Mononuclear cell (primary cell): ENCODE measurements around the gene BBX. TPM values are rescaled to one million over a fixed set of nuclear protein-coding genes. Genes with fewer than 3 reads are reported as not detected.
A peak's percentile ranks its signal among the peaks of the same experiment; 100 is the strongest.

Experiments used
- H3K27me3 ChIP-seq: 2 replicates; pipeline ENCODE4 v1.6.0; 2011; ENCODE audit warnings: low read length, control low read depth; ENCODE audit not compliant: insufficient read depth
- H3K4me1 ChIP-seq: 2 replicates; pipeline ENCODE4 v1.5.1; 2011; ENCODE audit warnings: mild to moderate bottlenecking, low read length, control low read depth; ENCODE audit not compliant: insufficient read depth
- H3K4me3 ChIP-seq: 2 replicates; pipeline ENCODE4 v1.5.1; 2011; ENCODE audit warnings: mild to moderate bottlenecking, low read length, moderate library complexity
- H3K9me3 ChIP-seq: 2 replicates; pipeline ENCODE4 v1.5.1; 2011; ENCODE audit warnings: low read depth, mild to moderate bottlenecking, control low read depth, low read length
- total RNA-seq: library from RNA; depleted of rRNA; stranded (reverse); fragments of >200 nt; gene quantifications from one replicate; pipeline ENCODE4 v1.2.3, GENCODE V29; 2012

BBX gene
- total RNA-seq, 1 donor, result 126 TPM

- no peaks in the 10 kb centered on the region for H3K27me3 ChIP-seq
- H3K9me3 ChIP-seq, result no peaks in the 10 kb centered on the region
- H3K4me1 ChIP-seq, result peaks cover 22% of the 10 kb centered on the region
- H3K4me3 ChIP-seq, result peak overlapping the region; percentile 32
These were observed 77.0 kb downstream of the BBX start for GRCh38 chr3:107599772-107600145.

DNA sequence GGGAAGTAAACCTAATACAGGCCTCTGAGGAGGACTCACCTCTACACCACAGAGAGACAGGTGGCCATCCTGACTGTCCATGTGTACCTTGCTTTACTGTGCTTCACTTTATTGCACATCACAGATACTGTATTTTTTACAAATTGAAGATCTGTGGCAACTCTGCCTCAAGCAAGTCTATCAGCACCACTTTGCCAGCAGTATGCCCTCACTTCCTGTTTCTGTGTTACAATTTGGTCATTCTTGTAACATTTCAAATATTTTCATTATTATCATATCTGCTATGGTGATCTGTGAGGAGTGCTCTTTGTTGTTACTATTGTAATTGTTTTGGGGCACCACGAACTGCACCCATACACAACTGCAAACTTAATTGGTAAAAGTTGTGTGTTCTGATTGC, 78.0 kb downstream of the BBX start:
- Histone ChIP-seq H3K9me3 (no peaks in the 10 kb centered on the region), H3K4me1 (peaks cover 22% of the 10 kb centered on the region), H3K27me3 (no peaks in the 10 kb centered on the region), H3K4me3 (no peak overlapping the region)

DNA sequence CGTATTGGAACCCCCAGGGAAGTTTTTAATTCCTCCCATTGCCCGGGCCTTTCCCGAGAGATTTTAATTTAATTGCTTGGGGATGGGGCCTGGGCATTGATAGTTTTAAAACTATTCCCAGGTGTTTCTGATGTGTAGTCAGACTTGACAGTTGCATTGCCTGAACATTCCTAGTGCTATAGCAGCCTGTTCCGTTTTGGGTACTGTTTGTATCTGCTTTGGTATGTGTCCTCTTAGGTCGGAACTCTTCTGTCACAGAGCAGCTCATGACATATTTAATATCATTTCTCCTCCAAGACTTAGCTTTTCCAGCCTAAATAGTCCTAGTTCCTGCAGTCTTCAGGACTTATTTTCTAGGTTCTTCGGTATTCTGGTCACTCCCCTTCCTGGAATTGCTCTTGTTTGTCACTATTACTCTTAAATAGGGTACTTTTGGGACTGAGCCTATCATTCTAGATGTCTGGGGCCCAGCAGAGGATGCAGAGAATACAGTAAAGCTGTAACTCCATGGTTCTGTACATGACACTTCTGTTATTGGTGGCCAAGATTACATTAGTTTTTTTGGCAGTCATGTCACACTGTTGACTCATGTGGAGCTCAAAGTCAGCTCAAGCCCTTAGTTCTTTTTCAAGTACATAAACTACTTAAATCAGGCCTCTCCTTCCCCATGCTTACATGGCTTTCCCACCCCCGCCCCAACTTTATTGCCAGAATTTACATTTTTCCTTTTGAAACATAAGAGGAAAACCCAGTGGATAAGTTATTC, 81.5 kb downstream of the BBX start:
- peaks cover 14% of the 10 kb centered on the region for H3K4me1 ChIP-seq
- H3K9me3 ChIP-seq, result peaks cover 10% of the 10 kb centered on the region

GRCh38 chr3:107611775-107612469, 89.2 kb downstream of the BBX start:
- Histone ChIP-seq H3K9me3 (peaks cover 29% of the 10 kb centered on the region), H3K27me3 (no peaks in the 10 kb centered on the region), H3K4me3 (no peak overlapping the region), H3K4me1 (no peaks in the 10 kb centered on the region)

More for the DNA sequence above, 81.5 kb downstream of the BBX start:
- Histone ChIP-seq H3K4me3 (no peak overlapping the region), H3K27me3 (no peaks in the 10 kb centered on the region)

DNA sequence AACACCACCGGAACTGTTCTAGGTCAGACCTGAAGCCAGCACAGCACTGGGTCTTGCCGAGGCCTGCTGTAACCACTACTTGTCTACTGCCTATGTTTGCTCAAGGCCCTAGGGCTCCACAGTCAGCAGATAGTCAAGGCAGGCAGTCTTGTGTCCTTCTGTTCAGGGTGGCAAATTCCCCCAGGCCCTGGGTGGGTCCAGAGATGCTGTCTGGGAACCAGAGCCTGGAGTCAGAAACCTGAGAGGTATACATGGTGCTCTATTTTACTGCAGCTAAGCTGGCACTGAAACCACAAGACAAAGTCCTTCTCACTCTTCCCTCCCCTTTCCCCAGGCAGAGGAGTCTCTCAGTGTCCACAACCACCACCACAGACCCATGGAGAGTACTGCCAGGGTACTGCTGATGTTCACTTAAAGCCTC, 89.9 kb downstream of the BBX start:
- H3K4me1 ChIP-seq, result no peaks in the 10 kb centered on the region
- H3K4me3 ChIP-seq, result no peak overlapping the region
- H3K27me3 ChIP-seq, result no peaks in the 10 kb centered on the region
- peaks cover 29% of the 10 kb centered on the region for H3K9me3 ChIP-seq

GRCh38 chr3:107619549-107619948, 96.8 kb downstream of the BBX start:
- no peaks in the 10 kb centered on the region for H3K9me3 ChIP-seq
- no peaks in the 10 kb centered on the region for H3K27me3 ChIP-seq
- peaks cover 3% of the 10 kb centered on the region for H3K4me1 ChIP-seq
- no peak overlapping the region for H3K4me3 ChIP-seq

DNA sequence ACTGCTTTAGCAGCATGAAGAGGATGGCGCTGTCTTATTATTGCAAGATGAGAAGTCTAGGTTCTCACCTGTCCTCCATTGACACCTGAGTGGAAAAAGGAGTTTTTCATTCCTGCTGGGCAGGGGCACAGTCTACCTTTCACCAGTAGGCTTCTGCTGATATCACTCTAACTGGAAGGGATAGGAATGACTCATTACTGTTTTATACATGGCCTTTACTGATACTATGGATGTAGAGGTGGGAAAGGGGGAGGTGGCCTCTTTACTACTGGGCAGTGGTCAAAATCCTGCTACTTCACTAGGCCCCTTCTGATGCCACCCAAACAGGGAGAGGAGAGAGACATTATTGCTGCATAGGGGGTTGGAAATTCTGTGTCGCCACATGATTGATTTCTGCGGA, 97.8 kb downstream of the BBX start:
- H3K4me1 ChIP-seq, result peaks cover 3% of the 10 kb centered on the region
- no peaks in the 10 kb centered on the region for H3K9me3 ChIP-seq
- no peak overlapping the region for H3K4me3 ChIP-seq
- no peaks in the 10 kb centered on the region for H3K27me3 ChIP-seq

- Histone ChIP-seq H3K4me3 (no peak overlapping the region), H3K4me1 (peaks cover 3% of the 10 kb centered on the region), H3K27me3 (no peaks in the 10 kb centered on the region)
These were observed 98.7 kb downstream of the BBX start for GRCh38 chr3:107621465-107621864.

DNA sequence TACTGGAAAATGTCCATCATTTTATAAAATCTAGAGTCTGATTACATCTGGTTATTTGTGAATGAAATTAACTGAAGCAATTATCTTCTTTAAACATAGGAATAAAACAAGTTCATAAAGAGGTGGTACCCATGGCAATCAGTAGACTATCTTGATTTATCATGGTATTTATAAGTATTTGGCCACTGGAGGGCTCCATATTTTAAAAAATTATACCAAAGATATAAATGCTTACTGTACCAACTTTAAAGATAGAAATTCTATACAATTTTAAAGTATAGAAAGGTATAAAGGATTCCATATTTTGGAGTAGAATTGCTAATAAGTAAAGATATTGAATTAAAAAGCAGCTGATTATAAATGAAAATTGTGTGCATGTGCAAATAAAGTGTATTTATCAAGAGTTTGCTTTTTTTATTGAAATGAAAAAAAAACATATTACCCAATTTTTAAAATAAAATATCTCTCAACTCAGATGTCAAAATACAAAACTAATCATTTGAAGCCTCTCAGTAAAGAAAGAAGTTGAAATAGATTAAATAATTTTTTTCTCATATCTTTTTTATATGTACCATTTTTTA, 105.3 kb downstream of the BBX start:
- Histone ChIP-seq H3K27me3 (no peaks in the 10 kb centered on the region), H3K9me3 (no peaks in the 10 kb centered on the region), H3K4me3 (no peak overlapping the region), H3K4me1 (peaks cover 22% of the 10 kb centered on the region)

More at GRCh38 chr3:107621465-107621864, 98.7 kb downstream of the BBX start:
- H3K9me3 ChIP-seq, result no peaks in the 10 kb centered on the region

DNA sequence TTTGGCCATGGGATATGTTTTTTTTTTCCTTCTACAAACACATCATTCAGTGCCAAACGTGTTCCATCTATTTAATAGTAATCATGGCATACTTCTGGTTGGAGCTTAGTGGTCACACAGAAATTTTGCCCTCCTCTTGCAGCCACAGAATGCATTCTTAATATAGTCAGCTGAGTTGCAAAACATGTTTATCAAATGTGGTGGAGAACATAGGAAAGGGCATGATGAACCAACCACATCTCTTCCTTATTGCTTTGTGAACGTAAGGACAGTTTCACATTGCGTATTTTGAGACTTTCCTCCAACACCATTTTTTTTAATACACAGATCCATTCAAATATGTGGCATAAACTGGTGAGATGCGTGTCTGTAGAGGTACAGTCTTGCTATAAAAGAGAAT, 106.8 kb downstream of the BBX start:
- Histone ChIP-seq H3K4me1 (peaks cover 29% of the 10 kb centered on the region), H3K9me3 (no peaks in the 10 kb centered on the region), H3K27me3 (no peaks in the 10 kb centered on the region), H3K4me3 (no peak overlapping the region)

DNA sequence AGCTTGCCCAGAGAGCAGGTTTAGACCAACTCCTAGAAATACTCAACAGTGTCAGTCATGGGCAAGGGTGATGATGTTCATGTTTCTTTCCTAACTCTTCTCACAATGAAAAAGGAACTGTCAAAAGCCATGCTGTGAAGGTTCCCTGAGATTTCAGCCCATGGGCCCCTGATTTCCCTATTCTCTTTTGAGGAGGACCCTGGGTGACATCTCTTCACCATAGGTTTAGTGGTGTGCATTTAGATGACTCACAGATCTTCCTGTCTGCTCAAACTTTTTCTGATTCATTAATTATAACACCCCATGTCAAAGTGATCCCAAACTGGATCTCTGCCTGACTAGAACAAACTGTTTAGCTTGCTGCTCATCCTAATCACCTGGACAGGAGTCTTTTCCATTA, 108.0 kb downstream of the BBX start:
- H3K27me3 ChIP-seq, result no peaks in the 10 kb centered on the region
- H3K9me3 ChIP-seq, result no peaks in the 10 kb centered on the region
- no peak overlapping the region for H3K4me3 ChIP-seq
- peaks cover 29% of the 10 kb centered on the region for H3K4me1 ChIP-seq

- no peaks in the 10 kb centered on the region for H3K9me3 ChIP-seq
- H3K27me3 ChIP-seq, result no peaks in the 10 kb centered on the region
- H3K4me3 ChIP-seq, result no peak overlapping the region
- peaks cover 22% of the 10 kb centered on the region for H3K4me1 ChIP-seq
These were observed 109.8 kb downstream of the BBX start for GRCh38 chr3:107632576-107632975.

DNA sequence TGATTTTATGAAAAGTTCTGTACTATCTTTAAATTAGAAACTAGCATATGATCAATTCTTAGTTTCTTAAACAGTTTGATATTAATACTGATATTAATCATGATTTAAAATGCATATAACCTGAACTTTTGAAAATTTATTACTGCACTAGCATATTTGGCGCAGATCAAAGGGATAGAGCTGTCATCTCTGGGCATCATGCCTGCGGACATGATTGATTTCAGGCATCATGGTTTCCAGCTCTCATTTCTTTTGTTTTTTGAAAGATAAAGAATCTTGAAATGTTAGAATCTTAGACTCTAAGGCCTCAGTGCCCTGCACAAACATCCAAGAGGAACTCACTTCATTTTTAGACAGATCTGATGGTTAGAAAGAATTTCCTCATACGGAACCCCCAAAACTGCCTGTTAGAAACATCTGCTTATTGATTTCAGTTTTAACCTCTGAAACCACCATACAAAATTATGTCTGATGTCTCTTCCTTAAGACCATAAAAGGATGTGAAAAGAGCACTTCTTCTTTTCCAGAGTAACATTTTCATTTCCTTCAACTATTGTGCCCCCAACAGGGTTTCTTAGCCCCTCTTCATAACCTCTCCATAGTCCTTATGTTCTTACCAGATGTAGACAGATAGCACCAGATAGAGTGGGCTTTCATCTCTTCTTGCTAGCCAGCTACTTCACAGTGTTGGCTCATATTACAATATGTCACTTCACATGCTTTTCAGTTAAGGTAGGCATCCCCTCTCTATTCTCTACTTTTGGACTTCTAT, 110.8 kb downstream of the BBX start:
- no peaks in the 10 kb centered on the region for H3K9me3 ChIP-seq
- H3K4me3 ChIP-seq, result no peak overlapping the region
- peaks cover 22% of the 10 kb centered on the region for H3K4me1 ChIP-seq
- H3K27me3 ChIP-seq, result no peaks in the 10 kb centered on the region

- Histone ChIP-seq H3K4me1 (peaks cover 22% of the 10 kb centered on the region), H3K9me3 (no peaks in the 10 kb centered on the region), H3K4me3 (no peak overlapping the region), H3K27me3 (no peaks in the 10 kb centered on the region)
These were observed 111.3 kb downstream of the BBX start for GRCh38 chr3:107634099-107634489.
